NOMO-1 treated with dmso at 0.1 percent for 144 hours (cell line): ENCODE data around the gene ARHGDIB.

Source experiments
- DNase-seq: peaks from one replicate; lab custom pipeline; 2025; ENCODE audit not compliant: unreplicated experiment; lab: John Stamatoyannopoulos, UW

ARHGDIB gene

GRCh38 chr12:14961466-14962152, at the start of gene ARHGDIB:
ARHGDIB (minus strand) TSS chr12:14961601; CDS start chr12:14950712, 10,889 bp downstream.
- peak; percentile 92 for DNase-seq

DNA sequence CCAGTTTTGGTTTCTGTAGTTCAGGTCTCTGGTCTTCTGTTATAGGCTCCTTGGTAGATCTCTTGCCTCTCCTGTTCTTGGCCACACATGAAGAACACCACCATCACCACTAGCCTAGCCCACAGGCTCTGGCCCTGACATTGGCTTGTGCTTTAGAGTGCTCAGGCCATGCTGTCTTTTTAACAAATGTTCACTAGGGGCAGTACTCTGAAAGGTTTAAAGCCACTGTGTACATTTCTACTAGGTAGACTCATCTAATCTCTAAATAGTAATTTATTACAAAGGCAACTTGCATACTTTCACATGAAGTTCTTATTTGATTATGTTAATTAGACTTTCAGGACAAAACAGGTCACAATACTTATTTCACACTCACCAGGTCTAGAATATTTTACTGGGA, 49.8 kb upstream of the ARHGDIB start:
- DNase-seq: no peak

DNA sequence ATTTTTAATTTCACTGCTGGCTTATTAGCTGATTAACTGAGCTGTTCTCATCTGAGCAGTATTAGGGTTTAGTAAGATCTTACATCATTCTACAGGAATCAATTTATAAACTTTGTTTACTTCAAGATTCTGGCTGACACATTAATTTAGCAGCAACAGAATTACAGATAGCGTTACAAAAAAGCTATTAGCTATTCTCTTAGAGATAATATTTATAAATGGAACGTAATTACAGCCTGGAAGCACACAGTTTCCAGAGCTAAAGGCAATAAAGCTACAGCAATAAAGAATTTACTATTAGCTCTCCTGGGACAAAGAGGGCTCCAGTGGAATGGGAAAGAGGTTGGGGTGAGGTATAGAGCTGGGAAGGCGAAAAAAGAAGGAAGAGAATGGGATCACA, 46.1 kb upstream of the ARHGDIB start:
- no peak for DNase-seq

DNA sequence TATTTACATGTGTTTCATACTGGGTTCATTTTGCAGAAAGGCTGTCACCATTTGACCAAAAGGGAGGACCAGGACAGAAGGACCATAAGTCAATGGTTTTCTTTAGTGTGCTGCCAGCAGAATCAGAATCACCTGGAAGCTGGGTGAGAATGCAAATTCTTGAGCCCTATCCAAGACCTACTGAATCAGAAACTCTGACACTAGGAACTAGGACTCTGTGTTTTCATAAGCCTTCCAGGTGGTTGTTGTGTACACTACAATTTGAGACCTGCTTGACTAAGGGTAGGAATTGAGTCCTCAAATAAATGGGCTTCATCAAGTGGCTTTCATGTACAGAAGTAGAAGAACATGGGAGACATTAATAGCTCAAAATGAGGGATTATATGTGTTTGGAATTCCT, 43.7 kb upstream of the ARHGDIB start:
- DNase-seq: no peak

DNA sequence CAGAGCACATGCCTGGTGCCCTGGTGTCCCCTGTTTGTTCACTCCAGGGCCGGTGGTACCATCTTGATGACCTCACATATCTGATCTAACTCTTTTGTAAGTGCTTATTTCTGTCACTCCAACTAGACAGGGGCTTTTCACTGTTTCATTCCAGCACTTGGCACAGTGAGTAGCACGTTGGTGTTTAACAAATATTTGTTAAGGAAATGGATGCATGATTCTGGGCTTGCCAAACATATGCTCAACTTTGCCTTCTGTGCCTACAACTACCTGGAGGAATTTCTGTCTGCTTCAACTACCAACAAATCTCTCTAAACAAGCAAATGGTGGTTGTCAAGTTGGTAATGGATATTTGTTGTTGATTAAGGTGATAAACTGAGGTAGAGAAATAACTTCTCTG, 43.0 kb upstream of the ARHGDIB start:
- no peak for DNase-seq

GRCh38 chr12:15001733-15002382, 40.5 kb upstream of the ARHGDIB start:
- DNase-seq: no peak

DNA sequence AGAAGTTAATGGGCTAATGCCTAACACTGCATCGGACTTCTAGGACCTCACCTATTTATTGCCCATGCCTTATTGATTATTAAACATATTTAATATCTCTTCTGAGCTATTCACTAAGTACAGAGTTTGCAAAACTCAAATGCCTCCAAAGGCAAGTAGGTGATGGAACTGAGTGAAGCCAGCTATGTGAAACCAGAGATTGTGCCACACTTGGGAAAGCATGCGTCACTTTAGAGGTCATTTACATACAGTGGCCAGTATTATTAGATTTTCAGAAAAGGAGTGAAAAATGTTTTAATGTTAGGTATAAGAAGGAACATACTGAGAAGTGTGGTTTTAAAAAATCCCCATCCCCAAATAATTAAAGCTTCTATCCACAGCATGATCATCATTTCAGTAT, 39.2 kb upstream of the ARHGDIB start:
- no peak for DNase-seq

DNA sequence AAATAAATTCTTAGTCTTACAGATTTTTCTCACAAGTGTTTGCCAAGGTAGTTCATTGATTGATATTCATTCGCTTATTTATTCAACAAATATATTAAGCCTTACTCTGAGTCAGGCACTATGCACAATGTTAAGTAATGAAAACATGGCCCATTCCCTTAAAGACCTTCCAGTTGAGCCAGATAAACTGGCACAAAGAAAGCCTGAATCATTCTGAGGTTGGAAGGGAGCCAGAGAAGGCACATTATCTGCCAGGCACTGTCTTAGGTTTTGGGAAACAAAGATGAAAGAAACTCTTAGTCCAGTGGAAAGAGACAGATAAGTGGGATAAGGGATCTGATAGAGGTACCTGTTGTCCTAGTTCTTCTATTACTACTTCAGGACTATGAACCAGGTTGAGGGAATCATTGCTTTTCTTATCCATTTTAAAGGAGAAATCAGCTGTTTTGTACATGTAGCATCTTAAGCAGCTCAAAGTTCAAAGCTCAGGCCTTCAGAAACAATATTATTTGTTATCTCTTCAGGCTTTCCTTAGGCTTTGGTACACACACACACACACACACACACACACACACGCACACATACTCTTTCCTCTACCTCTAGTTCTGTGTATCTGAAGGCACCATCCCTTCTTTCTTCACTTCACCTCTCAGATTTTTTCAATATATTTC, 38.4 kb upstream of the ARHGDIB start:
- DNase-seq: no peak

- no peak for DNase-seq
Observed at GRCh38 chr12:14999021-14999694, 37.8 kb upstream of the ARHGDIB start.

DNA sequence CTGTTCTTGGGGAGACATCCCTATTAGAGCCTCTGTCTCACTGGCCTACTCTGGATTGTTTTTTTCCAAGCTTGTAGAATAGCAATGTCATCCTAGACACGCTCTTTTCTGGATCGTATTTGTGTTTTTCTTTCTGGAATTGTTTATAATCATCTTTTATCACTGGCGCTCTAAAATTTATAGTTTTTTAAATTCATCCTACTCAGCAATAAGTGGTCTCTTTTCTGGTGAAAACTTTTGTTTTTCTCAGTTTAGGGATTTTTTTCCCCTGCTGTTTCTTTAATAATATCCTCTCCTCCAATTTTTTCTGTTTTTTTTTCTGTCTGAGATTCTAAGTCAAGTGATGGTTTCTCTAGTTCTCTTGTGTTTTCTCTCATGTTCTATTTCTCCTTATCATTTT, 36.6 kb upstream of the ARHGDIB start:
- DNase-seq: no peak

DNA sequence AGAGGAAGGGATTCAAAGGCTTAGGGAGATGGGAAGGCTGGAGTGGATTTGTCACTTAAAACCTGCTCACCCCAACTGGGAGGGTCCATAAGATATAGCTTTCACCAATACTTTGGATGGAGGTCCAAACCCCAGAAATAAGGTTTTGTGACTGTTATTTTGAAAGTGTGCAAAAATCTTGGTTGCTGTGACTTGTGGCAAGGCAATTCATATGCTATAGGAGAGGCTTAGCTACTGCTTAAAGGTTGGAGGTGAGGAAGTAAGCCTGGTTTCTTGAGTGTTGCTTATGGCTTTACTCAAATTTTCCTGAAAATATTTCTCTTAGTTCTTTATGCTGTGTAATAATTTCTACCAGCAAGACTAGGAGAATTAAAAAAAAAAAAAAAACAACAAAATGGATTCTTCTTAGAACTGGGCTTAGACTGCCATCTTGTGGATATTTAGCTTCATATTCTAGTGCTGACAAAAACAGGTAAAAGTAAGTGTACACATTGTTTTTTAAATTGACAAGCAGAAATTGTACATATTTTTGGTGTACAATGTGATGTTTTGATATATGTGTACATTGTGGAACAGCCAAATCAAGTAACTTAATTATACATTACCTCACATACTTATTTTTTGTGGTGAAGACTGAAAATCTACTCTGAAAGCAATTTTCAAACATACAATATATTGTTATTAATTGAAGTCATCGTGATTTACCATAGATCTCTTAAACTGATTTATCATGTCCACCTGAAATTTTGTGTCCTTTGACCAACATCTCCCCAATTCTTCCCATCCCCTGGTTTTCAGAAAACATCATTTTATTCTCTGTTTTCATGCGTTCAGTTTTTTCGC, 34.4 kb upstream of the ARHGDIB start:
- no peak for DNase-seq

DNA sequence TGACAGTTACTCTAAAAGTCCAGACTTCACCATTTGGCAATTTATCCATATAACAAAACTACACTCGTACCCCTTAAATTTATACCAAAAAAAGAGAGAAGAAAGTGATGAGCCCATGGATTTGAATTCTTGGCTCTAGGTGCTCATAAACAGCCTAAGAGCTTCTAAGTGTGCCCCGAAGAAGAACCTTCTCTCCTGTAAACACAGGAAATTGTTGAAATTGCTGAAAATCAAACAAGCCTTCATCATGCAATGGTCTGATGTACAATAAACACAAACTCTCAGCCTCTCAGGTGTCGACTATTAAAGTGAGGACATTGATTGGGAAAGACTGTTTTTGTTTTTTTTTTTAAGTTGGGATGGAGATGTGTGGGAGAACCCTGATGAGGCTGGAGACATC, 33.2 kb upstream of the ARHGDIB start:
- no peak for DNase-seq

DNA sequence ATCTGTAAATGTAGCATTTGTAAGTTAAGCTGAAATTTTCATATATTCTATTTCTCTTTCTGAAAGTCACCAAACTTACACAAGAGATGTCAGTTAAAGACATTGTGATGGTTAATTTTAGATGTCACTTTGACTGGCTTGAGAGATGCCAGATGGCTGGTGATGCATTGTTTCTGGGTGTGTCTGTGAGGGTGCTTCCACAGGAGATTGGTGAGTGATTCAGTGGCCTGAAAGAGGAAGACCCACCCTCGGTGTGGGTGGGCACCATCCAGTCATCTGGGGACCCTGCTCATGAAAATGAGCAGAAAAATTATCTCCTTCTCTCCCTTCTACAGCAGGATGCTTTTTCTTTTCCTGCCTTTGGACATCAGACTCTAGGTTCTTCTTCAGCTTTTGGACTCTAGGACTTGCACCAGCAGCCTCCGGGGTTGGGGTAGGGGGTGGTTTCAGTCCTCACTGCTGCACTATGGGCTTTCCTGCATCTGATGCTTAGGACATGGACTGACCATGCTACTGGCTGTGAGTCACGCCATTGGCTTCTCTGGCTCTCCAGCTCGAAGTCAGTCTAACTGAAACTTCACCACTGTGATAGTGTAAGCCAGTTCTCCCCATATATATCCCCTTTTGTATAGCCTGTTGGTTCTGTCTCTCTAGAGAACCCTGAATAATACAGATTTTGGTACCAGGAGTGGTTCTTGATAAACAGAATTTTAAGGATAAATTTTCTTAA, 32.3 kb upstream of the ARHGDIB start:
- DNase-seq: no peak

DNA sequence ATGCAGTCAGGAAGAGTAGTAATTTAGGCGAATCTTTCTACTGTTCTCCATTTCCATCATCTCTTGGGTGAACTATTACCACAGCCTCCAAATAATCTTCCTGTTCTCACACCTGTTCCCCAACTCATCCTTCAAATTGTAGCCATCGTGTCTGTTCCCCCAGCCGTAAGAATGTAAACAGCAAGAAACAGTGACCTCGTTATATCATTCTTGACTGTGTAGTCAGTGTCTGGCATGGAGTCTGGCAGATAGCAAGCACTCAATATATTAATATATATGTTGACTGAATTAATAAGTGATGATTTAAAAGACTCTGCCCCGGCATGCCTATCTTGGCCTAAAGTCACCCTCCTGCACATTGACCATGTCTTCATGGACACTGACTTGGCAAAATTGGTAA, 31.7 kb upstream of the ARHGDIB start:
- no peak for DNase-seq

DNA sequence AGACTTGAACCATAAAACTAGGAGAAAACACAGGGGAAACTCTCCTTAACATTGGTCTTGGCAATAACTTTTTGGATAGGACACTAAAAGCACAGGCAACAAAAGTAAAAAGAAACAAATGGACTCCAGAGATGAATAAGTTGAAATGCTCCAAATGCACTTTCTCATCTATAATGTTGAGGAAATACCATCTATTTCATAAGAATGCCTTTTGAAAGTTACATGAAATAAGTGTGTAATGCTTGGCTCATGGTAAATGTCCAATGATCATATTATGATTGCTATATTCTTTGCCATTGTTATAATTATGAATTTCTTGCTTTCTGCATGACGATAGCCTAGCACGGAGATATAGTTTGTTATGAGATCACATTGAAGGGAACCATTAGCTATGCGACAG, 31.3 kb upstream of the ARHGDIB start:
- no peak for DNase-seq

- no peak for DNase-seq
Observed at GRCh38 chr12:14991069-14991468, 29.7 kb upstream of the ARHGDIB start.

GRCh38 chr12:14989790-14990189, 28.4 kb upstream of the ARHGDIB start:
- DNase-seq: no peak

DNA sequence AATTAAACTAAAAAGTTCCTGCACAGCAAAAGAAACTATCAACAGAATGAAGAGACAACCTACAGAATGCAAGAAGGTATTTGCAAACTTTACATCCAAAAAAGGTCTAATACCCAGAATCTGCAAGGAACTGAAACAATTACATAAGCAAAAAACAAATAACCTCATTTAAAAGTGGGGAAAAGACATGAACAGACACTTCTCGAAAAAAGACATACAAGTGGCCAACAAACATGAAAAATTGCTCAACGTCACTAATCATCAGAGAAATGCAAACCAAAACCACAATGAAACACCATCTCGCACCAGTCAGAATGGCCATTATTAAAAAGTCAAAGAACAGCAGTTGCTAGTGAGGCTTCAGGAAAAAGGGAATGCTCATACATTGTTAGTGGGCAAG, 26.6 kb upstream of the ARHGDIB start:
- DNase-seq: peak; percentile 59

DNA sequence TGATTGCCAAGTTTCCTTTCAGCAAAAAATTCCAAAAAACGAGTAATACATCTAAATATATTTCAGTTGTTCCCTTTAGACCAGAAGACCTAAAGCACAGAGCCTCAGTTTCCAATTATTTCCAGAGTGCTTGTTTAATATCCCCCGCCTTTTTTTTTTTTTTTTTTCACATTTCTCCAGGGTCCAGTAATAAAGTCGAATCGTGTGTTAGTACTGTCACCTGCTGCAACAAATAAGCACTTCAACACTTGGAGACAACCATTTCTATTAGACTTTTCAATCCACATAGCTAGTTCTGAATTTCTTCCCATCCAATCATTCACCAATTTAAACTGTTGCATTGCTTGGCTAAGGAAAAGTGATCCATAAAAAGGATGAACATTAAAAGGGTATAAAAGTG, 25.0 kb upstream of the ARHGDIB start:
- DNase-seq: no peak

GRCh38 chr12:14984766-14985285, 23.4 kb upstream of the ARHGDIB start:
- no peak for DNase-seq
